ENCODE results near the gene TSR3.

Gene TSR3

GRCh38 chr16:1305823-1306222, 45.9 kb downstream of the TSR3 start:
- H3K27ac ChIP-seq (ENCODE audit: poor library complexity, severe bottlenecking), result no peak overlapping the region
- no peaks in the 10 kb centered on the region for H3K27me3 ChIP-seq (ENCODE audit: insufficient read depth, poor library complexity, severe bottlenecking)
- H3K4me1 ChIP-seq (ENCODE audit: insufficient read depth, poor library complexity, severe bottlenecking), result peaks cover 6% of the 10 kb centered on the region
- DNase-seq (ENCODE audit: low spot score), result peak; percentile 47
- H3K36me3 ChIP-seq (ENCODE audit: low read depth), result peaks cover 3% of the 10 kb centered on the region
- TF ChIP-seq, protein P1, sequence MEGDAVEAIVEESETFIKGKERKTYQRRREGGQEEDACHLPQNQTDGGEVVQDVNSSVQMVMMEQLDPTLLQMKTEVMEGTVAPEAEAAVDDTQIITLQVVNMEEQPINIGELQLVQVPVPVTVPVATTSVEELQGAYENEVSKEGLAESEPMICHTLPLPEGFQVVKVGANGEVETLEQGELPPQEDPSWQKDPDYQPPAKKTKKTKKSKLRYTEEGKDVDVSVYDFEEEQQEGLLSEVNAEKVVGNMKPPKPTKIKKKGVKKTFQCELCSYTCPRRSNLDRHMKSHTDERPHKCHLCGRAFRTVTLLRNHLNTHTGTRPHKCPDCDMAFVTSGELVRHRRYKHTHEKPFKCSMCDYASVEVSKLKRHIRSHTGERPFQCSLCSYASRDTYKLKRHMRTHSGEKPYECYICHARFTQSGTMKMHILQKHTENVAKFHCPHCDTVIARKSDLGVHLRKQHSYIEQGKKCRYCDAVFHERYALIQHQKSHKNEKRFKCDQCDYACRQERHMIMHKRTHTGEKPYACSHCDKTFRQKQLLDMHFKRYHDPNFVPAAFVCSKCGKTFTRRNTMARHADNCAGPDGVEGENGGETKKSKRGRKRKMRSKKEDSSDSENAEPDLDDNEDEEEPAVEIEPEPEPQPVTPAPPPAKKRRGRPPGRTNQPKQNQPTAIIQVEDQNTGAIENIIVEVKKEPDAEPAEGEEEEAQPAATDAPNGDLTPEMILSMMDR (IDR thresholded peaks at IDR 0.05; ENCODE audit: poor library complexity, severe bottlenecking), result no peak
- no peak overlapping the region for H3K4me3 ChIP-seq (ENCODE audit: severe bottlenecking)
- no peak for ATAC-seq (ENCODE audit: low read depth)
- no peaks in the 10 kb centered on the region for H3K9me3 ChIP-seq (ENCODE audit: severe bottlenecking)

- no peak for ATAC-seq (ENCODE audit: low read depth)
- Histone ChIP-seq H3K9me3 (ENCODE audit: severe bottlenecking) (no peaks in the 10 kb centered on the region), H3K4me1 (ENCODE audit: insufficient read depth, poor library complexity, severe bottlenecking) (peaks cover 15% of the 10 kb centered on the region), H3K36me3 (ENCODE audit: low read depth) (no peaks in the 10 kb centered on the region), H3K27me3 (ENCODE audit: insufficient read depth, poor library complexity, severe bottlenecking) (no peaks in the 10 kb centered on the region), H3K27ac (ENCODE audit: poor library complexity, severe bottlenecking) (no peak overlapping the region), H3K4me3 (ENCODE audit: severe bottlenecking) (no peak overlapping the region)
- DNase-seq (ENCODE audit: low spot score), result peak; percentile 52
- TF ChIP-seq, protein P1 (IDR thresholded peaks at IDR 0.05; ENCODE audit: poor library complexity, severe bottlenecking), result no peak
Measured at GRCh38 chr16:1301562-1301961, 50.1 kb downstream of the TSR3 start.

DNA sequence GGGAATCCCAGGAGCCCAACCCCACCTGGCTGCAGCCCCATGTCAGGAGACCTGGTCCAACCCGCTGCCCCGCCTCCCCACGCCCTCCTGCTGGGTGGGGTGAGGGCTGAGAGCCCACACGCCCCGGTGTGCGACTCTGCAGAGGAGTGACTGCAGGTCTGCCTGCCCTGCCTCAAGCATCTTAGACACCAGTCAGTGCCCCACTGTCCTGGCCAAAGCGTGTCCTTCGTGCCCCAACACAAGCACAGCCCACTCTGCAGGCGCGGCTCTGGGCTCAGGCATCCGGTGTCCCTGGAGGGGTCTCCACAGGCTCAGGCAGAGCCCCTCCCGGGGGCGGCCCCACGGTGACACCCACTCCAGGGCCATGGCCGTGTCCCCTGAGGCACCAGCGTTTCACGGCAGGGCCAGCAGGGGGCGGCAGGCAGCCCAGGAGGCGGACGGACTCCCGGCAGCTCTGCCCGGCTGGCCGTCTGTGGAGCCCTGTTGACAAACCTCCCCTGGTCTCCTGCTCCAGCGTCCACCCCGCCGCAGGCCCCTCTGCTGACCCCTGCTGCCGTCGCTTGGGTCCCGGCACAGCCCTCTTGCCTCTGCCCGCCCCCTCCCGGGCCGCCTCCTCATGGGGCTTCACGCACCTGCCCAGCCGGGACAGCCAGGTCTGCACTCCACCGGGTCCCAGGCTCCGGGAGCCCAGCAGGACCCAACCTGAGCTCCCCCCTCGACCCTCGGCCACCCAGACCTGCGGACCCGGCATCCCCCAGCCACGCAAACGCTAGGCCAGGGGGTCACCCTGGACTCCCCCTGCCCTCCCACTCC, 50.8 kb downstream of the TSR3 start:
- DNase-seq (ENCODE audit: low spot score) (no peak), ATAC-seq (ENCODE audit: low read depth) (no peak)
- no peak overlapping the region for H3K27ac ChIP-seq (ENCODE audit: poor library complexity, severe bottlenecking)
- no peaks in the 10 kb centered on the region for H3K36me3 ChIP-seq (ENCODE audit: low read depth)
- no peaks in the 10 kb centered on the region for H3K27me3 ChIP-seq (ENCODE audit: insufficient read depth, poor library complexity, severe bottlenecking)
- peaks cover 15% of the 10 kb centered on the region for H3K4me1 ChIP-seq (ENCODE audit: insufficient read depth, poor library complexity, severe bottlenecking)
- no peak overlapping the region for H3K4me3 ChIP-seq (ENCODE audit: severe bottlenecking)
- TF ChIP-seq, protein P1 (IDR thresholded peaks at IDR 0.05; ENCODE audit: poor library complexity, severe bottlenecking), result peak; percentile 56
- no peaks in the 10 kb centered on the region for H3K9me3 ChIP-seq (ENCODE audit: severe bottlenecking)

GRCh38 chr16:1299868-1300203, 51.8 kb downstream of the TSR3 start:
- no peak for ATAC-seq (ENCODE audit: low read depth)
- H3K36me3 ChIP-seq (ENCODE audit: low read depth), result no peaks in the 10 kb centered on the region

More at GRCh38 chr16:1299868-1300203, 51.8 kb downstream of the TSR3 start:
- Histone ChIP-seq H3K4me3 (ENCODE audit: severe bottlenecking) (no peak overlapping the region), H3K4me1 (ENCODE audit: insufficient read depth, poor library complexity, severe bottlenecking) (peaks cover 18% of the 10 kb centered on the region), H3K27me3 (ENCODE audit: insufficient read depth, poor library complexity, severe bottlenecking) (no peaks in the 10 kb centered on the region), H3K9me3 (ENCODE audit: severe bottlenecking) (no peaks in the 10 kb centered on the region), H3K27ac (ENCODE audit: poor library complexity, severe bottlenecking) (no peak overlapping the region)
- no peak for DNase-seq (ENCODE audit: low spot score)
- TF ChIP-seq, protein P1 (IDR thresholded peaks at IDR 0.05; ENCODE audit: poor library complexity, severe bottlenecking), result no peak

Measured in RWPE2 (cell line).